HUES64 (cell line): ENCODE measurements around the gene KIZ. TPM values are rescaled to one million over a fixed set of nuclear protein-coding genes. Genes with fewer than 3 reads are reported as not detected.

Experiments used
- H3K27ac ChIP-seq: 2 replicates; pipeline ENCODE4 v1.7.0; 2013; ENCODE audit warnings: low read depth, low read length, inconsistent platforms
- H3K27me3 ChIP-seq: 2 replicates; pipeline ENCODE4 v1.6.1; 2013; ENCODE audit warnings: mild to moderate bottlenecking, low read length; ENCODE audit not compliant: insufficient read depth
- H3K36me3 ChIP-seq: 2 replicates; pipeline ENCODE4 v1.6.1; 2013; ENCODE audit warnings: mild to moderate bottlenecking, low read length; ENCODE audit not compliant: insufficient read depth
- H3K4me1 ChIP-seq: 2 replicates; pipeline ENCODE4 v1.6.1; 2013; ENCODE audit warnings: mild to moderate bottlenecking, low read length, moderate library complexity; ENCODE audit not compliant: insufficient read depth
- H3K4me3 ChIP-seq: 2 replicates; pipeline ENCODE4 v1.5.1; 2013; ENCODE audit warnings: mild to moderate bottlenecking, low read length, moderate library complexity
- H3K9ac ChIP-seq: 2 replicates; pipeline ENCODE4 v1.6.1; 2013; ENCODE audit warnings: mild to moderate bottlenecking, low read depth, low read length
- H3K9me3 ChIP-seq: 2 replicates; pipeline ENCODE4 v1.6.1; 2013; ENCODE audit warnings: low read depth, low read length; ENCODE audit not compliant: insufficient read depth
- WGBS: fragments of 150-250, 120-280 bp; methylation state at CpG from one replicate; pipeline ENCODE4 v1.1.7; 2013; ENCODE audit warnings: missing lambda C conversion rate; 5-methylcytosine and 5-hydroxymethylcytosine counted together
- polyA plus RNA-seq, 2 experiments: library from polyadenylated mRNA; stranded (reverse); fragments of 50-300 nt; gene quantifications; one replicate each; pipeline ENCODE4 v1.2.3, GENCODE V29; 2013

Gene KIZ
- 19.0 TPM for polyA plus RNA-seq (2013, experiment 1 of 2)
- 20.0 TPM for polyA plus RNA-seq (2013, experiment 2 of 2)

- H3K27me3 ChIP-seq, result peaks cover 9% of the 10 kb centered on the region; the same call in 1 of the 2 replicates
- WGBS, result under 1% methylated on average over 66 of the region's 66 CpGs
- no peaks in the 10 kb centered on the region for H3K9me3 ChIP-seq
- H3K4me3 ChIP-seq, result peak within 1 kb of the TSS; percentile 74
- H3K4me1 ChIP-seq, result peaks cover 20% of the 10 kb centered on the region
- no peaks in the 10 kb centered on the region for H3K36me3 ChIP-seq
- H3K27ac ChIP-seq, result peak within 1 kb of the TSS; percentile 72; the same call in 1 of the 2 replicates
- peak within 1 kb of the TSS; percentile 61 for H3K9ac ChIP-seq
Observed at GRCh38 chr20:21125849-21126580, at the start of gene KIZ. TSS of gene KIZ (plus strand) at chr20:21126082. CDS start at chr20:21126116, 34 bp downstream.

GRCh38 chr20:21077809-21078345 lies 48.0 kb upstream of the KIZ start:
- no peak overlapping the region for H3K27ac ChIP-seq
- no peak overlapping the region for H3K9ac ChIP-seq
- WGBS, result 92% methylated on average over 4 of the region's 4 CpGs
- H3K4me3 ChIP-seq, result no peak overlapping the region
- H3K4me1 ChIP-seq, result no peaks in the 10 kb centered on the region
- no peaks in the 10 kb centered on the region for H3K9me3 ChIP-seq
- no peaks in the 10 kb centered on the region for H3K36me3 ChIP-seq
- H3K27me3 ChIP-seq, result no peaks in the 10 kb centered on the region

- 74% methylated on average over 2 of the region's 2 CpGs for WGBS
- H3K27me3 ChIP-seq, result no peaks in the 10 kb centered on the region
Observed at GRCh38 chr20:21082584-21082983, 43.3 kb upstream of the KIZ start.

GRCh38 chr20:21083825-21084325 lies 42.0 kb upstream of the KIZ start:
- Histone ChIP-seq H3K9ac (no peak overlapping the region), H3K4me3 (no peak overlapping the region), H3K27ac (no peak overlapping the region), H3K27me3 (no peaks in the 10 kb centered on the region), H3K9me3 (no peaks in the 10 kb centered on the region), H3K36me3 (no peaks in the 10 kb centered on the region), H3K4me1 (peaks cover 11% of the 10 kb centered on the region; the same call in 1 of the 2 replicates)
- 61% methylated on average over 2 of the region's 2 CpGs for WGBS

More at GRCh38 chr20:21082584-21082983, 43.3 kb upstream of the KIZ start:
- Histone ChIP-seq H3K9ac (no peak overlapping the region), H3K4me3 (no peak overlapping the region), H3K36me3 (no peaks in the 10 kb centered on the region), H3K9me3 (no peaks in the 10 kb centered on the region), H3K4me1 (no peaks in the 10 kb centered on the region), H3K27ac (no peak overlapping the region)

GRCh38 chr20:21087862-21088540 lies 37.9 kb upstream of the KIZ start:
- Histone ChIP-seq H3K9me3 (no peaks in the 10 kb centered on the region), H3K27me3 (peaks cover 18% of the 10 kb centered on the region; the same call in 1 of the 2 replicates), H3K36me3 (no peaks in the 10 kb centered on the region), H3K4me3 (no peak overlapping the region), H3K27ac (no peak overlapping the region), H3K9ac (no peak overlapping the region), H3K4me1 (peaks cover 45% of the 10 kb centered on the region)
- 95% methylated on average over 8 of the region's 9 CpGs for WGBS

- H3K9ac ChIP-seq, result no peak overlapping the region
- peaks cover 45% of the 10 kb centered on the region for H3K4me1 ChIP-seq
- no peaks in the 10 kb centered on the region for H3K9me3 ChIP-seq
- H3K4me3 ChIP-seq, result no peak overlapping the region
- no peak overlapping the region; the same call in 1 of the 2 replicates for H3K27ac ChIP-seq
- no peaks in the 10 kb centered on the region for H3K36me3 ChIP-seq
- peaks cover 29% of the 10 kb centered on the region; the same call in 1 of the 2 replicates for H3K27me3 ChIP-seq
- 57% methylated on average over 8 of the region's 8 CpGs for WGBS
Observed at GRCh38 chr20:21089391-21089790, 36.5 kb upstream of the KIZ start.

- 29% methylated on average over 14 of the region's 14 CpGs for WGBS
- Histone ChIP-seq H3K9ac (no peak overlapping the region), H3K36me3 (no peaks in the 10 kb centered on the region), H3K27me3 (peaks cover 29% of the 10 kb centered on the region; the same call in 1 of the 2 replicates), H3K4me3 (peak overlapping the region; percentile 12), H3K27ac (peak overlapping the region; percentile 6; the same call in 1 of the 2 replicates), H3K9me3 (no peaks in the 10 kb centered on the region), H3K4me1 (peaks cover 45% of the 10 kb centered on the region)
Observed at GRCh38 chr20:21090111-21090618, 35.7 kb upstream of the KIZ start.

- Histone ChIP-seq H3K9me3 (no peaks in the 10 kb centered on the region), H3K4me3 (peak overlapping the region; percentile 12), H3K27me3 (peaks cover 29% of the 10 kb centered on the region; the same call in 1 of the 2 replicates), H3K9ac (no peak overlapping the region), H3K36me3 (no peaks in the 10 kb centered on the region), H3K4me1 (peaks cover 45% of the 10 kb centered on the region), H3K27ac (peak overlapping the region; percentile 6; the same call in 1 of the 2 replicates)
- WGBS, result 86% methylated on average over 11 of the region's 11 CpGs
Observed at GRCh38 chr20:21090721-21091120, 35.2 kb upstream of the KIZ start.

GRCh38 chr20:21092806-21093205 lies 33.1 kb upstream of the KIZ start:
- H3K9me3 ChIP-seq, result no peaks in the 10 kb centered on the region
- H3K9ac ChIP-seq, result no peak overlapping the region
- 95% methylated on average over 2 of the region's 3 CpGs for WGBS
- H3K27me3 ChIP-seq, result peaks cover 49% of the 10 kb centered on the region
- no peak overlapping the region for H3K4me3 ChIP-seq
- H3K27ac ChIP-seq, result no peak overlapping the region
- peaks cover 49% of the 10 kb centered on the region for H3K4me1 ChIP-seq
- no peaks in the 10 kb centered on the region for H3K36me3 ChIP-seq

GRCh38 chr20:21096321-21097043 lies 29.4 kb upstream of the KIZ start:
- Histone ChIP-seq H3K9me3 (no peaks in the 10 kb centered on the region), H3K9ac (no peak overlapping the region), H3K27me3 (peaks cover 76% of the 10 kb centered on the region), H3K27ac (no peak overlapping the region), H3K36me3 (no peaks in the 10 kb centered on the region), H3K4me3 (no peak overlapping the region), H3K4me1 (peaks cover 25% of the 10 kb centered on the region)
- WGBS, result 55% methylated on average over 10 of the region's 10 CpGs
